GM18502 (cell line): ENCODE results near the gene ANKAR.
"Not testable (repeated sequence)": the region's sequence is repeated elsewhere in the genome, so short reads cannot be mapped to it uniquely, and the experiment has no call there.

ENCODE experiments used
- ATAC-seq: cut with Tn5 transposase; IDR thresholded peaks from one replicate; pipeline ENCODE4 v1.9.1; 2021; ENCODE audit warnings: mild to moderate bottlenecking; ENCODE audit not compliant: unreplicated experiment, poor library complexity

The ANKAR gene

GRCh38 chr2:189674374-189675112 is at the start of gene ANKAR:
TSS of gene ANKAR (plus strand) at chr2:189674670. CDS start at chr2:189676491, 1,821 bp downstream.
- peak; percentile 97 for ATAC-seq

- no peak for ATAC-seq
Observed at GRCh38 chr2:189625636-189626035, 48.8 kb upstream of the ANKAR start.

- ATAC-seq: no peak
Observed at GRCh38 chr2:189627789-189628188, 46.7 kb upstream of the ANKAR start.

GRCh38 chr2:189628817-189629530 is 45.5 kb upstream of the ANKAR start:
- no peak for ATAC-seq

GRCh38 chr2:189629531-189630453 is 44.7 kb upstream of the ANKAR start:
- ATAC-seq: no peak

- no peak for ATAC-seq
Observed at GRCh38 chr2:189631849-189632248, 42.6 kb upstream of the ANKAR start.

- no peak for ATAC-seq
Observed at GRCh38 chr2:189633392-189633811, 41.1 kb upstream of the ANKAR start.

- ATAC-seq: no peak
Observed at GRCh38 chr2:189635353-189635752, 39.1 kb upstream of the ANKAR start.

GRCh38 chr2:189638301-189639006 is 36.0 kb upstream of the ANKAR start:
- no peak for ATAC-seq

GRCh38 chr2:189639007-189639609 is 35.4 kb upstream of the ANKAR start:
- no peak for ATAC-seq

- ATAC-seq: no peak
Observed at GRCh38 chr2:189641002-189641401, 33.5 kb upstream of the ANKAR start.

- no peak for ATAC-seq
Observed at GRCh38 chr2:189641590-189641989, 32.9 kb upstream of the ANKAR start.

- ATAC-seq: no peak
Observed at GRCh38 chr2:189646521-189646920, 27.9 kb upstream of the ANKAR start.

- ATAC-seq: no peak
Observed at GRCh38 chr2:189648846-189649509, 25.5 kb upstream of the ANKAR start.

- no peak for ATAC-seq
Observed at GRCh38 chr2:189651284-189651683, 23.2 kb upstream of the ANKAR start.

GRCh38 chr2:189653464-189653863 is 21.0 kb upstream of the ANKAR start:
- ATAC-seq: not testable (repeated sequence)

- ATAC-seq: no peak
Observed at GRCh38 chr2:189654641-189655040, 19.8 kb upstream of the ANKAR start.

- peak; percentile 50 for ATAC-seq
Observed at GRCh38 chr2:189657867-189658266, 16.6 kb upstream of the ANKAR start.
